ENCODE results near the gene CNGB1. TPM values are rescaled to one million over a fixed set of nuclear protein-coding genes. Genes with fewer than 3 reads are reported as not detected.

The CNGB1 gene
- polyA plus RNA-seq, 2 of the 4 experiments (the other 2 are of a cell fraction), result 0.23 to 0.39 TPM

- H3K4me1 ChIP-seq, result peaks cover 70% of the 10 kb centered on the region
- H3K9me3 ChIP-seq, result no peaks in the 10 kb centered on the region
- no peak for TF ChIP-seq RNF2 (IDR thresholded peaks at IDR 0.05; ENCODE audit: borderline replicate concordance, low read depth)
- TF ChIP-seq TP53 (CRISPR knock-in tag; IDR thresholded peaks at IDR 0.05), result no peak
- TF ChIP-seq FOSL2 (IDR thresholded peaks at IDR 0.05), result 0 out of 2 replicates have a peak, but pooled peaks have one; percentile 11
- no peak for TF ChIP-seq FOSL2 (CRISPR knock-in tag; IDR thresholded peaks at IDR 0.05)
- TF ChIP-seq HEYL (CRISPR knock-in tag; IDR thresholded peaks at IDR 0.05), result no peak
- no peak for TF ChIP-seq SMC3 (IDR thresholded peaks at IDR 0.05)
- TF ChIP-seq KDM1A (IDR thresholded peaks at IDR 0.05; ENCODE audit: low read depth), result no peak
- peak; percentile 98 for TF ChIP-seq MAFK (IDR thresholded peaks at IDR 0.05; ENCODE audit: partially characterized antibody)
- TF ChIP-seq RFX5 (IDR thresholded peaks at IDR 0.05), result no peak
- TF ChIP-seq HOXB13 (CRISPR knock-in tag; IDR thresholded peaks at IDR 0.05; ENCODE audit: low read depth), result no peak
- WGBS (ENCODE audit: missing lambda C conversion rate), result 58% methylated on average over 9 of the region's 9 CpGs
- no peak overlapping the region for H3K4me3 ChIP-seq
- ATAC-seq (no peak), FAIRE-seq (no peak), DNase-seq (ENCODE audit: low read depth in 1 of 2, low spot score in 1 of 2) (no peak)
- ChIA-PET POLR2A (interaction anchor here (0.7 to 0.9 kb wide), 2 partner anchors 16 to 23 kb away, joined by 3 to 6 read pairs; no protein-coding TSS in a partner anchor), CTCF (interaction anchor here (0.8 to 9.1 kb wide), 8 partner anchors 8 to 216 kb away, joined by 3 to 164 read pairs (median 3); partner anchors contain the start of gene KIFC3)
- peak overlapping the region; percentile 31; the same call in 2 of the 3 replicates for H3K4me2 ChIP-seq
- H3K27ac ChIP-seq, result peak overlapping the region; percentile 93 to 95
Observed at GRCh38 chr16:57865746-57866528, 105.0 kb downstream of the CNGB1 start.

- DNase-seq (ENCODE audit: low read depth in 1 of 2, low spot score in 1 of 2) (peak; percentile 65 to 86), FAIRE-seq (peak; percentile 76), ATAC-seq (peak; percentile 89 to 90)
- no peak for TF ChIP-seq HOXB5 (CRISPR knock-in tag; IDR thresholded peaks at IDR 0.05)
- peak in 1 of 2 experiments; percentile 33; a peak in 1 of 4 replicates for TF ChIP-seq CEBPB (IDR thresholded peaks at IDR 0.05)
- TF ChIP-seq HOXB13 (CRISPR knock-in tag; IDR thresholded peaks at IDR 0.05; ENCODE audit: low read depth), result 0 out of 2 replicates have a peak, but pooled peaks have one; percentile 27
- TF ChIP-seq, protein P1, sequence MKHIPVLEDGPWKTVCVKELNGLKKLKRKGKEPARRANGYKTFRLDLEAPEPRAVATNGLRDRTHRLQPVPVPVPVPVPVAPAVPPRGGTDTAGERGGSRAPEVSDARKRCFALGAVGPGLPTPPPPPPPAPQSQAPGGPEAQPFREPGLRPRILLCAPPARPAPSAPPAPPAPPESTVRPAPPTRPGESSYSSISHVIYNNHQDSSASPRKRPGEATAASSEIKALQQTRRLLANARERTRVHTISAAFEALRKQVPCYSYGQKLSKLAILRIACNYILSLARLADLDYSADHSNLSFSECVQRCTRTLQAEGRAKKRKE (CRISPR knock-in tag; IDR thresholded peaks at IDR 0.05; ENCODE audit: low read depth), result no peak
- TF ChIP-seq, protein P2, sequence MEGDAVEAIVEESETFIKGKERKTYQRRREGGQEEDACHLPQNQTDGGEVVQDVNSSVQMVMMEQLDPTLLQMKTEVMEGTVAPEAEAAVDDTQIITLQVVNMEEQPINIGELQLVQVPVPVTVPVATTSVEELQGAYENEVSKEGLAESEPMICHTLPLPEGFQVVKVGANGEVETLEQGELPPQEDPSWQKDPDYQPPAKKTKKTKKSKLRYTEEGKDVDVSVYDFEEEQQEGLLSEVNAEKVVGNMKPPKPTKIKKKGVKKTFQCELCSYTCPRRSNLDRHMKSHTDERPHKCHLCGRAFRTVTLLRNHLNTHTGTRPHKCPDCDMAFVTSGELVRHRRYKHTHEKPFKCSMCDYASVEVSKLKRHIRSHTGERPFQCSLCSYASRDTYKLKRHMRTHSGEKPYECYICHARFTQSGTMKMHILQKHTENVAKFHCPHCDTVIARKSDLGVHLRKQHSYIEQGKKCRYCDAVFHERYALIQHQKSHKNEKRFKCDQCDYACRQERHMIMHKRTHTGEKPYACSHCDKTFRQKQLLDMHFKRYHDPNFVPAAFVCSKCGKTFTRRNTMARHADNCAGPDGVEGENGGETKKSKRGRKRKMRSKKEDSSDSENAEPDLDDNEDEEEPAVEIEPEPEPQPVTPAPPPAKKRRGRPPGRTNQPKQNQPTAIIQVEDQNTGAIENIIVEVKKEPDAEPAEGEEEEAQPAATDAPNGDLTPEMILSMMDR (IDR thresholded peaks at IDR 0.05), result peak; percentile 72
- TF ChIP-seq SMC3 (IDR thresholded peaks at IDR 0.05), result peak; percentile 79
- peak; percentile 88 to 89 for TF ChIP-seq RAD21 (conservative IDR thresholded peaks at IDR 0.05 in 1 of 2, IDR thresholded peaks at IDR 0.05 in 1 of 2)
- ChIA-PET CTCF (interaction anchor here (0.7 to 9.1 kb wide), 46 partner anchors 10 to 289 kb away, joined by 3 to 164 read pairs (median 5); partner anchors contain the start of genes KIFC3 and USB1), POLR2A (interaction anchor here (0.9 to 2.2 kb wide), 11 partner anchors 45 to 138 kb away, joined by 3 to 8 read pairs (median 5); partner anchors contain the start of genes KATNB1, KIFC3 and USB1)
- H3K27ac ChIP-seq, result peak overlapping the region; percentile 93 to 95
- H3K4me2 ChIP-seq, result peak overlapping the region; percentile 97
- WGBS (ENCODE audit: missing lambda C conversion rate), result 3% methylated on average over 5 of the region's 5 CpGs
- no peaks in the 10 kb centered on the region for H3K9me3 ChIP-seq
- H3K4me1 ChIP-seq, result peaks cover 83% of the 10 kb centered on the region
- H3K4me3 ChIP-seq, result peak overlapping the region; percentile 51
Observed at GRCh38 chr16:57863434-57864160, 107.3 kb downstream of the CNGB1 start.
